Ovary (tissue), 3 donors: ENCODE results near the gene CCDC50.

Experiments used
- CTCF ChIP-seq, 3 donors: fragments of 450-650 bp in 2 of 3; fragments of 200-600 bp in 1 of 3; IDR thresholded peaks; one replicate each; pipeline versions ENCODE4 v1.5.1 to v1.8.0; 2016 to 2022; ENCODE audit warnings: antibody characterized with exemption in 3 of 3, mild to moderate bottlenecking in 1 of 3
- EP300 ChIP-seq: sonication (generic); formaldehyde crosslinking; IDR thresholded peaks from one replicate; pipeline ENCODE4 v1.6.1; 2017; ENCODE audit warnings: antibody characterized with exemption
- donor health status: DM: no; HTN: no; CAD: no.

GRCh38 chr3:191328962-191329653 is at the start of gene CCDC50:
- peak in 1 of 3 donors; percentile 13 for TF ChIP-seq CTCF (IDR thresholded peaks at IDR 0.05)
- TF ChIP-seq EP300, result no peak
